GM12891 (cell line): ENCODE data around the gene BAZ1B. TPM values are rescaled to one million over a fixed set of nuclear protein-coding genes. Genes with fewer than 3 reads are reported as not detected.
"Not testable (repeated sequence)": the region's sequence is repeated elsewhere in the genome, so short reads cannot be mapped to it uniquely, and the experiment has no call there.

Experiments used
- DNase-seq: peaks from one replicate; pipeline ENCODE4 v3.0.0; 2011; ENCODE audit warnings: low spot score; ENCODE audit not compliant: insufficient read length
- FAIRE-seq: peaks from 2 replicates; lab custom pipeline; 2011; peaks lifted over from hg19 to GRCh38; lab: Jason Lieb, UNC
- PAX5 ChIP-seq: IDR thresholded peaks from 2 replicates; pipeline ENCODE4 v1.6.1; 2011; ENCODE audit warnings: low read length, moderate library complexity, mild to moderate bottlenecking; ENCODE audit not compliant: insufficient read depth, severe bottlenecking
- POLR2A ChIP-seq: IDR thresholded peaks from 2 replicates; pipeline ENCODE4 v1.6.1; 2011; ENCODE audit warnings: low read depth, low read length, control low read depth
- POLR2AphosphoS5 ChIP-seq: IDR thresholded peaks from 2 replicates; pipeline ENCODE4 v1.6.1; 2011; ENCODE audit warnings: low read depth, low read length, control low read depth
- POU2F2 ChIP-seq: IDR thresholded peaks from 2 replicates; pipeline ENCODE4 v1.6.1; 2011; ENCODE audit warnings: low read depth, mild to moderate bottlenecking, control low read depth, low read length, moderate library complexity
- SPI1 ChIP-seq: IDR thresholded peaks from 2 replicates; pipeline ENCODE4 v1.6.1; 2011; ENCODE audit warnings: low read depth, low read length, control low read depth
- TAF1 ChIP-seq: IDR thresholded peaks from 2 replicates; pipeline ENCODE4 v1.6.1; 2011; ENCODE audit warnings: low read depth, low read length, control low read depth
- polyA plus RNA-seq: library from polyadenylated mRNA; unstranded; fragments of >200 nt; gene quantifications from one replicate; pipeline ENCODE4 v1.2.1, GENCODE V29; 2012; ENCODE audit warnings: low read depth, missing spikeins, inconsistent platforms; ENCODE audit not compliant: missing spikeins

Gene BAZ1B
- 25.9 TPM for polyA plus RNA-seq

- TF ChIP-seq POU2F2 (no peak), PAX5 (no peak), SPI1 (no peak), TAF1 (peak; percentile 58), POLR2A (peak; percentile 79), POLR2AphosphoS5 (peak; percentile 61)
- FAIRE-seq (peak; percentile 99), DNase-seq (peak; percentile 95)
These were observed at the start of gene BAZ1B for GRCh38 chr7:73522105-73522872. BAZ1B (minus strand) TSS chr7:73522293; CDS start chr7:73521933, 360 bp downstream.

GRCh38 chr7:73570977-73571376 lies 48.9 kb upstream of the BAZ1B start:
- FAIRE-seq = no peak
- no peak for DNase-seq
- TF ChIP-seq TAF1 = no peak
- no peak for TF ChIP-seq POU2F2
- TF ChIP-seq POLR2AphosphoS5 = no peak
- TF ChIP-seq PAX5 = no peak
- TF ChIP-seq POLR2A = no peak
- TF ChIP-seq SPI1 = no peak

- TF ChIP-seq POLR2AphosphoS5 = no peak
- TF ChIP-seq POU2F2 = no peak
- no peak for TF ChIP-seq PAX5
- no peak for TF ChIP-seq TAF1
- TF ChIP-seq POLR2A = no peak
- TF ChIP-seq SPI1 = no peak
- DNase-seq (no peak), FAIRE-seq (no peak)
These were observed 48.4 kb upstream of the BAZ1B start for GRCh38 chr7:73570521-73570920.

- TF ChIP-seq TAF1 (no peak), POLR2A (no peak), SPI1 (no peak), PAX5 (no peak), POLR2AphosphoS5 (no peak), POU2F2 (no peak)
- DNase-seq = no peak
- no peak for FAIRE-seq
These were observed 47.0 kb upstream of the BAZ1B start for GRCh38 chr7:73569042-73569608.

- FAIRE-seq (peak; percentile 50), DNase-seq (no peak)
- no peak for TF ChIP-seq SPI1
- TF ChIP-seq POLR2AphosphoS5 = no peak
- no peak for TF ChIP-seq POU2F2
- no peak for TF ChIP-seq PAX5
- TF ChIP-seq TAF1 = no peak
- TF ChIP-seq POLR2A = no peak; the same call in 1 of the 2 replicates
These were observed 46.0 kb upstream of the BAZ1B start for GRCh38 chr7:73567846-73568685.

GRCh38 chr7:73567140-73567539 lies 45.0 kb upstream of the BAZ1B start:
- DNase-seq = no peak
- FAIRE-seq = no peak
- TF ChIP-seq TAF1 (no peak), POLR2A (no peak), SPI1 (no peak), POU2F2 (no peak), POLR2AphosphoS5 (no peak)

GRCh38 chr7:73566431-73566830 lies 44.3 kb upstream of the BAZ1B start:
- not testable (repeated sequence) for FAIRE-seq, DNase-seq

GRCh38 chr7:73565675-73566340 lies 43.7 kb upstream of the BAZ1B start:
- TF ChIP-seq PAX5 (no peak), SPI1 (no peak), POU2F2 (no peak), POLR2AphosphoS5 (no peak), TAF1 (no peak), POLR2A (no peak)
- no peak for DNase-seq
- FAIRE-seq = no peak

GRCh38 chr7:73560109-73560835 lies 38.2 kb upstream of the BAZ1B start:
- DNase-seq = no peak
- TF ChIP-seq POU2F2 (no peak), POLR2A (no peak), PAX5 (no peak), POLR2AphosphoS5 (no peak), SPI1 (no peak)
- FAIRE-seq = no peak
